Stimulated activated CD4-positive, alpha-beta T cell treated with anti-CD3 and anti-CD28 coated beads, TNF-alpha, amount 100 ng/mL, for 48 hours (primary cell): ENCODE measurements around the gene PIEZO2.

Experiments
- DNase-seq, 3 donors: peaks; one replicate each; pipeline ENCODE4 v3.0.0-alpha.2; 2020; ENCODE audit warnings: low read depth in 3 of 3

PIEZO2 gene

GRCh38 chr18:11064727-11065460, 84.5 kb downstream of the PIEZO2 start:
- no peak for DNase-seq

GRCh38 chr18:11064106-11064505, 85.3 kb downstream of the PIEZO2 start:
- no peak for DNase-seq

GRCh38 chr18:11055721-11056120, 93.6 kb downstream of the PIEZO2 start:
- DNase-seq: no peak

- no peak for DNase-seq
Observed at GRCh38 chr18:11054497-11054896, 94.9 kb downstream of the PIEZO2 start.

DNA sequence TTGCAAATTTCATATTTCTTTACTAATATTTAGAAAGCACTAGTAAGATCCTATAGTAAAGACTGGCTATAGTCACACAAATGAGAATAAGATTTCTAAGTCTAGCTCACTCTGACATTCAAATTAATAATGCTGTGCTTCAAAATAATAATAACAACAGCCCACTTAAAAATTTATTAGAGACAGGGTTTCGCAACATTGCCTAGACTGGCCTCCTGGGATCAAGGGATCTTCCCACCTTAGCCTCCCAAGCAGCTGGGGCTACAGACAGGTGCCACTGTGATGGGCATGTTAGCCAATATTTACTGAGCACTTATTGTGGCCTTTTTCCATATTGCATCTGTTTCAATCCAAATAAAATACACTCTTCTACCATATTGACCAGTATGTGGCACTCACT, 96.1 kb downstream of the PIEZO2 start:
- DNase-seq: no peak

DNA sequence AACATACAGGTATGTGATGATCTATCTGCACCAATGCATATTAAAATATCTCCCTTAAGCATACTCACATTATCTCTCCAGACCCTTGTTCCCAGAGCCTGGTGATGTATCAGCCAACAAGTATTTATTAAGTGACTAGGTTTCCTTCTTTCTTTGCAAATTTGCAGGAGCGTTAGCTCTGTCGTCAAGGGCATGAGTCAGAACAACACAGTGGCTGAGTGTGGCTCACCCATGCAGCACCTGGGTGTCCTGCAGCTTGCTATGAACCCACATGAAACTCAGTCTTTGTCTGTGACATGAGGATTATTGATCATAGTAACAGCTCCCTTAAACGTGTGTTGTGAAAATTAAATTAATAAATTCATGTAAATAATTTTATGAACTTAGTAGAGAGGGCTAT, 96.6 kb downstream of the PIEZO2 start:
- DNase-seq: no peak

DNA sequence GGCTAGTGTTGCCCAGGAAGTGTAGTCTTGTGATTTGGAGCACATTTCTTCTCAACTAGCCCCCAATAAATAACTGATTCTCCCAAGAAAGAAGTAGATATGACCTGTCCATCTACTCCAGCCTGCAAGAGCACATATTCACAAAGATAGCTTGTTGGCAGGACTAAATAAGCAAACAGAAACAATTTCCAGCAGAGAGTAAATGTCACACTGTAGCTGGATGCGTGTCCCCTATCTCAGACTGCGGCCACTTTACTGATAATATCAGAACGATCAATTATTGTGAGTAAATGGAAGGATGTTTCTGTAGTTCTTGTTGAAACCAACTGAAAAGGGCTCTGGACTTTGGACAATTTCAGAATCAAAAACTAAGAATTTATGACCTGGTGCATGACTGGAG, 97.9 kb downstream of the PIEZO2 start:
- no peak for DNase-seq

- no peak for DNase-seq
Observed at GRCh38 chr18:11050966-11051365, 98.4 kb downstream of the PIEZO2 start.

DNA sequence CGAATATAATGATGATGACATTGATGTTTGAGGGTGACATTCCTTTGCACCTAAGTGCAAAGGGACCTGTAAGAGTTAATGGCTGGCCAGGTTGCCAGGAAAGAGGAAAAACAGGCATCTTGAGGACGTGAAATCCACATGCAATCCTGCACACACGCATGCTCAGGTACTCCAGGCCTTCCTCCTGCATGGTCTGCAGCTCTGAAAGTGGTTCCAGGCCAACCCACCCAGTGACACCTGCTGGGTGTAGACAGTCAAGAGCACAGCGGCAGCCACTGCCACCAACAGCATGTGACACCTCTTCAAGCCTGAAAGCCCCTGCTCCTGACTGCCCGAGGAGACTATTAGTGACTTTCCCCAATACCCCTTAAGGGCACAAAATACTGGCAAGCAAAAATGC, 101.6 kb downstream of the PIEZO2 start:
- no peak for DNase-seq

GRCh38 chr18:11047156-11047555, 102.2 kb downstream of the PIEZO2 start:
- DNase-seq: no peak

DNA sequence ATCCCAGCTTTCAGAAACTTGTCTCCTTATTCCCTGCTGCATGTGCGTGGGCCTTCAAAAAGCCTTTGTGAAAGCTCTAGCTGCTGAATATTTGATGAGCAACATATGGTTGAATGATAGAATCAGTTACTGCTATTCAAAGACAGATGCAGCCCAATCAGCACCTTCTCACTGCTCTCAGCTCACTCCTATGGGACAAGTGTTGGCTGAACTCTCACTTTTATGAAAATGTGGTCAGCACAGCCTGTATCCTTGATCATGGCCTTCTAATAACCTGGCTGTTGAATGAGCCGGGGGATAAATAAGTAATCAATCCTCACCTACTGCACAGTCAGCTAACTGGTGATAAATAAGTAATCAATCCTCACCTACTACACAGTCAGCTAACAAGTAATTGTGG, 103.2 kb downstream of the PIEZO2 start:
- no peak for DNase-seq

DNA sequence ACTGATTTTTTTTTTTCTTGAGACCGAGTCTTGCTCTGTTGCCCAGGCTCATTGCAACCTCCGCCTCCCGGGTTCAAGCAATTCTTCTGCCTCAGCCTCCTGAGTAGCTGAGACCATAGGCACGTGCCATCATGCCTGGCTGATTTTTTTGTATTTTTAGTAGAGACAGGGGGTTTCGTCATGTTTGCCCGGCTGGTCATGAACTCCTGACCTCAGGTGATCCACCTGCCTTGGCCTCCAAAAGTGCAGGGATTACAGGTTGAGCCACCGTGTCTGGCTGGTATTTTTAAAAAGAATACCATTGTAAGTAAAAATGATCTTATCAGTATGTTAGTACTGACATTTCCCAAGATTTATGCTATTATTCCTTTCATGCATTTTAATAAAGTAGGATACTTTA, 105.7 kb downstream of the PIEZO2 start:
- no peak for DNase-seq

DNA sequence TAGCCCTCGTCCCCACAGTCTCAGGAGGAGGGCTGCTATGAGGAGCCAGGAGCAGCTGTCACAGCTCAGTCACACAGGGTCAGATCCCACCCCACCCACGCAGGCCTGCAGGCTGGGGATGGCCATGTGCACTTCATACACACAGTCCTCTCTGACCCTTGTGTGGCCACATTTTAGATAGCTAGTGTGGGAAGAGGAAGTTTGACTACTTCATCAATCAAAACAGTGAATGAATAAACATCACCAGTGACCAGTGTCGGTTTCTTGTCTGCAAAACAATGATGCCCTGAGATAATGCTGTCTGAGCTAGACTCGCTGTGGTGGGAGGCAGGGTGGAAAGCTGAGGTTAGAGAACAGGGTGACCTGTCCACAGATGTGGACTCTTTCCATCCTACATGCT, 107.1 kb downstream of the PIEZO2 start:
- DNase-seq: no peak

- no peak for DNase-seq
Observed at GRCh38 chr18:11040823-11041656, 108.3 kb downstream of the PIEZO2 start.

- DNase-seq: no peak
Observed at GRCh38 chr18:11040359-11040758, 109.0 kb downstream of the PIEZO2 start.

- DNase-seq: no peak
Observed at GRCh38 chr18:11037533-11038240, 111.7 kb downstream of the PIEZO2 start.

GRCh38 chr18:11035814-11036495, 113.4 kb downstream of the PIEZO2 start:
- no peak for DNase-seq

DNA sequence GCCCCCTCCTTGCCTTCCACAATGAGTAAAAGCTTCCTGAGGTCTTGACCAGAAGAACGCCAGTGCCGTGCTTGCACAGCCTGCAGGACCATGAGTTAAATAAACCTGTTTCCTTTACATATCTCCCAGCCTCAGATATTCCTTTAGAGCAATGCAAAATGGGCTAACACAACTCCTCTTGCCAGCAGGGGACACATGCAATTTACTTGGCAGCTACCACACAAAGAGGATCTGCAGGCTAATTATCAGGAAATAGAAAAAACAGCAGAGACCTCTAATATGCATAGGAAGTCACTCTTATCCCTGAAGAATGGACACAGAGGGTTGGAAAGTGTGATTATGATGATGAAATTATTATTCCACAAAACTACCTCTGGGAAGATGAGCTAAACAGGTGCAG, 114.0 kb downstream of the PIEZO2 start:
- no peak for DNase-seq

DNA sequence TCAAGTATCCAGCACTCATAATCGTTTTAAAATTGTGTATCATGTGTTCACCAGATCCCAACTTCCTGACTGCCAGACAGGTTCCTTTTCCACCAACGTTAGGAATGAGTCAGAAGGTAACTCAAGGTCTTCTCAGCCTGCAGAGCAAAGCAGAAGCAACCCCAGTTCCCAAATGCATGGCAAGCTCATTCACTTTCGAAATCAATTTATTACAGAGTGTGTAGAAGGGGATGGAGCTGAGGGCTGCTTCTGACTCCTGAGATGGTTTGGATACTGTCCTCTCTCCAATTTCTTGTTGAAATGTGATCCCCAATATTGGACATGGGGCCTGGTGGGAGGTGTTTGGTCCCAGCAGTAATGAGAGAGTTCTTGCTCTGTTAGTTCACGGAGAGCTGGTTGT, 114.5 kb downstream of the PIEZO2 start:
- no peak for DNase-seq

DNA sequence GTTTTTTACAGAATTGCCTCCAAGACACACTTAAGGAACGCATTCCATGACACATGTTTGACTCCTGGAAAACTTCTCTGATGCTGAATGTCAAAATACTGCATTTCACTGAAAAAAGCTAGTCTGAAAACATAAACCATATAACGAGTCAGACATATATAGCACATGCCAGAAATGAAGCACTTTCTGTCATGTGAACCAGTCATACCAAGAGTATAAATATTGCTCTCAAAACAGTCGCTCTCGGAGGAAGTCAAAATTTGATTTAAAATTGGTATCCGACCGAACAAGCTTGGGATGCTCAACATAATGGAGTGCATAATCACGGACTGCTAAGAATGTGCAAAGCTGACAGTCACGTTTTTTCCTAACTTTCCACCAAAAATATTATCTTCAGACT, 115.9 kb downstream of the PIEZO2 start:
- DNase-seq: no peak

- no peak for DNase-seq
Observed at GRCh38 chr18:11031966-11032365, 117.4 kb downstream of the PIEZO2 start.

- DNase-seq: no peak
Observed at GRCh38 chr18:11029021-11029420, 120.3 kb downstream of the PIEZO2 start.
